Measurements from ENCODE around the gene NUP98.

NUP98 gene

DNA sequence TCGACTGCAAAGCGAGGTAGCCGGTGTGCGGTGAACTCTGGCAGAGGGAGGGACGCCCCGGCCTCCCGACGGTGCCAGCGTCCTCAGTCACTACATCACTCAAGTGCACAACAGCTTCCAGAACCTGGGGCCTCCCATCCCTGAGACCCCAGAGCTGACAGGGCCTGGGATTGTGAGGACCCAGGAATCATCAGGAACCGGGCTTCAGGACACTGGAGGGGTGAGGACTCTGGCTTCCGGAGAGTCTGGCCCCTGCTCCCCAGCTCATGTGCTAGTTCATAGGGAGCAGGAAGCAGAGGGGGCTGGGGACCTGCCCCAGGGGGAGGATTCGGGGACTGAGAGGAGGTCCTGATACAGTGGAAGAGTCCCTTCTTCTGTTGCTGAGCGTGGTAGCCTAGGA lies 160.2 kb downstream of the NUP98 start:
- DNase-seq = no peak

GRCh38 chr11:3635641-3636375 lies 161.5 kb downstream of the NUP98 start:
- DNase-seq = no peak

DNA sequence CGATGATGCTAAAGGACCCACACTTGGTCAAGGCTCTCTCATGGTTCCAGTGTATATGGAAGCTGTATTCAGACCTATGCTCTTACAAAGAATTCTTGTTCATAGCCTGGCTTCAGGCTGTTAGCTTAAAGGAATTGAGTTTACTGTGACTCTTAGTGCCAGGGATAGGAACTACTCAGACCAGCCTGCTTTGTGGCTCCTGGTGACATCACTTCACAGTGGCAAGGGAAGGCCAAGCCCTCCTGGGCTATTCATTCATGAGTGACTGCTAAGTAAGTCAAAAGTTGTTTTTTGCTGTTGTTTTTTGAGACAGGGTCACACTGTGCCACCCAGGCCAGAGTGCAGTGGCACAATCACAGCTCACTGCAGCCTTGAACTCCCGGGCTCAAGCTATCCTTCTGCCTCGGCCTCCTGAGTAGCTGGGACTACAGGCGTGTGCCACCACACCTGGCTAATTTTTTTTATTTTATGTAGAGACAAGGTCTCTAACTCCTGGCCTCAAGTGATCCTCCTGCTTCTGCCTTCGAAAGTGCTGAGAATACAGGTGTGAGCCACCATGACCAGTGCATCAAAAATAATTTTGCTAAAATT lies 165.2 kb downstream of the NUP98 start:
- no peak for DNase-seq

GRCh38 chr11:3631331-3631730 lies 166.0 kb downstream of the NUP98 start:
- DNase-seq = no peak

DNA sequence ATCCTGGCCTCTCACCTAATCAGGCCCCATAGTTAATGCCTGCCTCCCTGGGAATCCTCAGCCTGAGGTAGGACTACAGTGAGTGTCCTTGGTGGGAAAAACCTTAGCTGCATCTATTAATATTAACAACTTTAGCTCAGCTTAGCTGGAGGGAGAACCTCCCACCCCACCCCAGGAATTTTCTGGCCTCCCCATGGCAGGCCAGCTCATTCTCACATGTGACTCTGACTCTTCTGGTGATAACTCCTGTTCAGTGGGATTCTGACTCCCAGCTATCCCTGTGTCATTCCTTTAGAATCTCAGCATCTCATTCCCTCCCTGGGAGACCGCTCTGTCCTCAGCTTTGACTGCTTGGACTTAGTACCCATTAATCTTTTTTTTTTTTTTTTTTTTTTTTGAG lies 170.1 kb downstream of the NUP98 start:
- no peak for DNase-seq

DNA sequence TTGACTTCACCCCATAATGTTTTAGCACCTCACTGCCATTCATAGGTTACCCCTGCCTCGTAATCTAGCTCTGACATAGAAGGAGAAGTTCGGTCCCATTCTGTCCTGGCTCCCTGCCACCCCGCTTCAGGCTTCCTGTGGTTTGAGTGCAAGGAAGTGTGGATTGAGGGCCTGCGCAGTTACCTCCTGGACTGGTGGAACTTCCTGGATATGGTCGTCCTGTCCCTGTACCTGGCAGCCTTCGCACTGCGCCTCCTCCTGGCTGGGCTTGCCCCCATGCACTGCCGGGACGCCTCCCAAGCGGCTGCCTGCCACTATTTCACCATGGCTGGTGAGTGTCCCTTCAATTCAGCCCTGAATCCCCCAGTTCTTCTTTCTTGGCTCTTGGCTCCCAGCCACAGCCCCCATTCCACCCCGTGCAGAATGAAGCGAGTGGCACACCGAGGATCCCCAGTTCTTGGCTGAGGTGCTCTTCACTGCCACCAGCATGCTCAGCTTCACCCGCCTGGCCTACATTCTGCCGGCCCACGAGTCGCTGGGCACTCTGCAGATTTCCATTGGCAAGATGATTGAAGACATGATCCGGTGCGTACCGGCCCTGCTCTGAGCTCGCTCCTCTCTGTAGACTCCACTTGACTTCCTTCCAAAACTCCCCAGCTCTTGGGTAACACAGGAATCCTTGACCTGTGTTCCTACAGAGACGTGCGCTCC lies 170.9 kb downstream of the NUP98 start:
- DNase-seq = no peak

All from T-helper 9 cell (primary cell).